D721Med (cell line): ENCODE measurements around the gene DNAH1.
A peak's percentile ranks its signal among the peaks of the same experiment; 100 is the strongest.

Source experiments
- DNase-seq: peaks from one replicate; pipeline ENCODE4 v3.0.0; 2011; ENCODE audit warnings: low spot score; ENCODE audit not compliant: insufficient read length
- FAIRE-seq: peaks from 2 replicates; lab custom pipeline; 2011; peaks lifted over from hg19 to GRCh38; lab: Jason Lieb, UNC
- CTCF ChIP-seq: IDR thresholded peaks from 2 replicates; pipeline ENCODE4 v1.5.1; 2012; ENCODE audit warnings: mild to moderate bottlenecking, control low read depth; ENCODE audit not compliant: insufficient read depth; ENCODE audit errors: missing control alignments

Gene DNAH1

GRCh38 chr3:52384019-52384761 lies 68.1 kb downstream of the DNAH1 start:
- no peak for TF ChIP-seq CTCF
- DNase-seq, result no peak
- no peak for FAIRE-seq

GRCh38 chr3:52385157-52385556 lies 69.0 kb downstream of the DNAH1 start:
- no peak for FAIRE-seq
- DNase-seq, result peak; percentile 75
- peak; percentile 38 for TF ChIP-seq CTCF

GRCh38 chr3:52387481-52387880 lies 71.4 kb downstream of the DNAH1 start:
- no peak for DNase-seq
- no peak for FAIRE-seq
- TF ChIP-seq CTCF, result no peak

- DNase-seq, result no peak
- FAIRE-seq, result no peak
- no peak for TF ChIP-seq CTCF
Observed at GRCh38 chr3:52388348-52388821, 72.3 kb downstream of the DNAH1 start.

GRCh38 chr3:52388933-52389332 lies 72.8 kb downstream of the DNAH1 start:
- no peak for FAIRE-seq
- no peak for TF ChIP-seq CTCF
- DNase-seq, result no peak

- DNase-seq, result no peak
- TF ChIP-seq CTCF, result no peak
- FAIRE-seq, result no peak
Observed at GRCh38 chr3:52391096-52391495, 75.0 kb downstream of the DNAH1 start.

GRCh38 chr3:52392216-52392930 lies 76.3 kb downstream of the DNAH1 start:
- no peak for TF ChIP-seq CTCF
- no peak for FAIRE-seq
- DNase-seq, result no peak
